HG03571 (cell line): ENCODE measurements around the gene PCDHA5.

Source experiments
- ATAC-seq: cut with Tn5 transposase; IDR thresholded peaks from one replicate; pipeline ENCODE4 v1.9.1; 2021; ENCODE audit not compliant: unreplicated experiment

The PCDHA5 gene

GRCh38 chr5:140857987-140858240, 36.5 kb downstream of the PCDHA5 start:
- no peak for ATAC-seq

- ATAC-seq = no peak
These were observed 41.3 kb downstream of the PCDHA5 start for GRCh38 chr5:140862441-140863295.

DNA sequence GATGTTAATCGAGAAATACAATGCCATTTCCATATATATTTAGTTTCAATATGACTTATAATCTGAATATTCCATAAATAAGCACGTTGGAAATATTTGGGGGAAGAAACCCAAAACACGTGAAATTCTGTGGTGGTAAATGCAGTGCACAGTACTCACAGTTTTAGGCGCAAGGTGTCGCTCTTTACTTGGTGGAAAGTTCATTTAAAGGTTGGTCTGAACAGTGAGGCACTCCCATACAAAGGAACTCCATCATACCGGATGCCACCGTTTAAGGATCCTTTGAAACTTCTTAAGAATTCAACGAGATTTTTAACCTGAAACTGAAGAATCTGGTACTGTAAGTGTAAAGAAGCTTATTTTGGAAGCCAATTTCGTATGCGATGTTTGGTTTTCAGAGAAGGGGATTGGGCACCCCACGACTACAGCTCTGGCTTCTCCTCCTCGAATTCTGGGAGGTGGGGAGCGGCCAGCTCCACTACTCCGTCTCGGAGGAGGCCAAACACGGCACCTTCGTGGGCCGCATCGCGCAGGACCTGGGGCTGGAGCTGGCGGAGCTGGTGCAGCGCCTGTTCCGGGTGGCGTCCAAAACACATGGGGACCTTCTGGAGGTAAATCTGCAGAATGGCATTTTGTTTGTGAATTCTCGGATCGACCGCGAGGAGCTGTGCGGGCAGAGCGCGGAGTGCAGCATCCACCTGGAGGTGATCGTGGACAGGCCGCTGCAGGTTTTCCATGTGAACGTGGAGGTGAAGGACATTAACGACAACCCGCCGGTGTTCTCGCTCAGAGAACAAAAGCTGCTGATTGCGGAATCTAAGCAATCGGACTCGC, 47.5 kb downstream of the PCDHA5 start, which contains the start of gene PCDHA11:
Gene PCDHA11, plus strand, starts transcription at position 237 of the 834 bp plus-strand sequence. Its CDS starts 147 bp downstream, at position 384.
- ATAC-seq = no peak

DNA sequence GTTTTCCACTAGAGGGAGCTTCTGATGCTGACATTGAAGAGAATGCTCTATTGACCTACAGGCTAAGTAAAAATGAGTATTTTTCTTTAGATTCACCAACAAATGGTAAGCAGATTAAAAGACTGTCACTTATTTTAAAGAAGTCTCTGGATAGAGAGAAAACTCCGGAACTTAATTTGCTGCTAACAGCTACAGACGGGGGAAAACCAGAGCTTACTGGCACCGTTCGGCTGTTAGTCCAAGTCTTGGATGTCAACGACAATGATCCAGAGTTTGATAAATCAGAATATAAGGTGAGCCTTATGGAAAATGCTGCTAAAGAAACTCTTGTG, 48.1 kb downstream of the PCDHA5 start:
- no peak for ATAC-seq

DNA sequence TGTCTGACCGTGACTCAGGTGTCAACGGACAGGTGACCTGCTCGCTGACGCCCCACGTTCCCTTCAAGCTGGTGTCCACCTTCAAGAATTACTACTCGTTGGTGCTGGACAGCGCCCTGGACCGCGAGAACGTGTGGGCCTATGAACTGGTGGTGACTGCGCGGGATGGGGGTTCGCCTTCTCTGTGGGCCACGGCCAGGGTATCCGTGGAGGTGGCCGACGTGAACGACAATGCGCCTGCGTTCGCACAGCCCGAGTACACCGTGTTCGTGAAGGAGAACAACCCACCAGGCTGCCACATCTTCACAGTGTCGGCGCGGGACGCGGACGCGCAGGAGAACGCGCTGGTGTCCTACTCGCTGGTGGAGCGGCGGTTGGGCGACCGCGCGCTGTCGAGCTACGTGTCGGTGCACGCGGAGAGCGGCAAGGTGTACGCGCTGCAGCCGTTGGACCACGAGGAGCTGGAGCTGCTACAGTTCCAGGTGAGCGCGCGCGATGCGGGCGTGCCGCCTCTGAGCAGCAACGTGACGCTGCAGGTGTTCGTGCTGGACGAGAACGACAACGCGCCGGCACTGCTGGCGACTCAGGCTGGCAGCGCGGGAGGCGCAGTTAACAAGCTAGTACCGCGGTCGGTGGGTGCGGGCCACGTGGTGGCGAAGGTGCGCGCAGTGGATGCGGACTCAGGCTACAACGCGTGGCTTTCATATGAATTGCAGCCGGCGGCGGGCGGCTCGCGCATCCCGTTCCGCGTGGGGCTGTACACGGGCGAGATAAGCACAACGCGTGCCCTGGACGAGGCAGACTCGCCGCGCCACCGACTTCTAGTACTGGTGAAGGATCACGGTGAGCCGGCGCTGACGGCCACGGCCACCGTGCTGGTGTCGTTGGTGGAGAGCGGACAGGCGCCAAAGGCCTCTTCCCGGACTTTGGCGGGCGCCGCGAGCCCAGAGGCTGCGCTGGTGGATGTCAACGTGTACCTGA, 49.1 kb downstream of the PCDHA5 start:
- ATAC-seq = no peak
